HG03159 (cell line): ENCODE measurements around the gene BSDC1.
A peak's percentile ranks its signal among the peaks of the same experiment; 100 is the strongest.

Experiments
- ATAC-seq: cut with Tn5 transposase; IDR thresholded peaks from one replicate; pipeline ENCODE4 v1.9.1; 2021; ENCODE audit warnings: mild to moderate bottlenecking, moderate library complexity; ENCODE audit not compliant: unreplicated experiment

The BSDC1 gene

DNA sequence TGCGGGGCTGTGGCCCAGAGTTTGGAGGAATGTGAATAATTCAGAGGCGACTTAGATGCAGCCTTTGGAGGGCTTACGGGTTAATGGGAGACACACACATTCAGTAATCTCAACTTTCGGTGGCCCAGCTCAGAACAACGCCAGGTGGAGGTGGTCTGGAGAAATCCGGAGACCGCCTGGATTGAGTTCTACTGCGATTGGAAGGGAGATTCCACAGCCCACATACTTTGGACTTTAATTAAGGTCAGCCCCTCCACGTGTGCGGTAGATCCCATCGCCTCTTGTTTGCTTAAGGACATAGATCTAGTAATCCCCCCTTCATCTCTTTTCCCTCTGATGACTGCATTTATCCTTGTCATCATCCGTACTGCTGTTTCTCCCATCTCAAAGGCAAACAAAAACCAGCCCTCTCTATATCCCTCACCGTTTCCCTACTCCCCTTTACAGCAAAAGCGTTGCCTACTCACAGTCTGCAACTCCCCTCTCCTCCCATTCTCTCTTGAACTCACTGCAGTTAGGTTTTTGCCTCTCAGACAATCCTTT lies 720 bp upstream of the BSDC1 start:
- ATAC-seq = no peak

DNA sequence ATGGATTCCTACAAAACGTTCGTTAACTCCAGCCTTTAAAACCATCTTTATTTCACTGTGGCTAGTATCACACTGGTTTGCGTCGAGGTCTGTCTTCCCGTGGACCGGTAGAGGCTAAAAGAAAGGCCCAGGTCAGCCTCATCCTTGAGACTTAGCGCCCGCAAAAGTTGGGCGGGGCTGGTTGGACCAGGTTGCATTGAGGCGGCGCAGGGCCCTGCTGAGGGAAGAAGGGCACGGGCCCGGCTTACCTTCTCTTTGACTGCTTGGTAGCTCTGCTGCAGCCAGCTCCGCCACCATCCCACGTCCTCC lies 455 bp downstream of the BSDC1 start:
- peak; percentile 11 for ATAC-seq

DNA sequence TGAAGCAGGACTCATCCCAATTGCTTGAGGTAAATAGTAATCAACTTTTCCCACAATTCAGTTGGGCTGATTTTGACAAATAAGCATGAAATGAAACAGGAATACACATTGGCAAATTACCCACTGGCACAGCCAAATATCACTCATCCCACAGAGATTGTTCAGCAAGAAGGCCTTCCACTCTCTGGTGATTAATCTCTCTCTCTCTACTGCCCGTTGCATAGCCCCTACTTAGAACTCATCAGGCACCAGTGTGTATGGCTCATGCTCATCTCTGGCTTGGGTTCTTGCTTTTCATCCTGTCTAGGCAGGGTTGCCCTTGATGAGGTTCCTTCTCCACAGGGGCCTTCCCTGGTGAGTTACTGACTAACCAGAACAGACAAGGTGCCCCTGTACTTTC lies 1.1 kb downstream of the BSDC1 start:
- no peak for ATAC-seq

DNA sequence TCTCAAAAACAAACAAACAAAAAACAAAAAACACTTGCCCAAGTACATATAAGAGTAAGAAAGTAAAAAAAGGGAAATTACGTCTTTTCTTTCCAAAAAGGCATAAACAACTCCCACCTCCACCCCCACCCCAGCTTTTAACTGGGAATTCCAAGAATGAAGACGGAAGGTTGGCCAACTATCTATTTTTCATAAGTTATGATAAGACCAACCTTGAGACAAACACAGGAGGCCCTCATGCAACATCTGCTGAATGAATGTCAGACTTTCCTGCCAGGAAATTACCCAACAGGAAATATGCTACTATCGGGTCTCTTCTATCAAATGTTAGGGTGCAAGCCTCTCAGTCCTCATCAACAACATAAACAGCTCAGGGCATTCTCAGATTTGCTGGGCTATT lies 1.9 kb downstream of the BSDC1 start:
- no peak for ATAC-seq

DNA sequence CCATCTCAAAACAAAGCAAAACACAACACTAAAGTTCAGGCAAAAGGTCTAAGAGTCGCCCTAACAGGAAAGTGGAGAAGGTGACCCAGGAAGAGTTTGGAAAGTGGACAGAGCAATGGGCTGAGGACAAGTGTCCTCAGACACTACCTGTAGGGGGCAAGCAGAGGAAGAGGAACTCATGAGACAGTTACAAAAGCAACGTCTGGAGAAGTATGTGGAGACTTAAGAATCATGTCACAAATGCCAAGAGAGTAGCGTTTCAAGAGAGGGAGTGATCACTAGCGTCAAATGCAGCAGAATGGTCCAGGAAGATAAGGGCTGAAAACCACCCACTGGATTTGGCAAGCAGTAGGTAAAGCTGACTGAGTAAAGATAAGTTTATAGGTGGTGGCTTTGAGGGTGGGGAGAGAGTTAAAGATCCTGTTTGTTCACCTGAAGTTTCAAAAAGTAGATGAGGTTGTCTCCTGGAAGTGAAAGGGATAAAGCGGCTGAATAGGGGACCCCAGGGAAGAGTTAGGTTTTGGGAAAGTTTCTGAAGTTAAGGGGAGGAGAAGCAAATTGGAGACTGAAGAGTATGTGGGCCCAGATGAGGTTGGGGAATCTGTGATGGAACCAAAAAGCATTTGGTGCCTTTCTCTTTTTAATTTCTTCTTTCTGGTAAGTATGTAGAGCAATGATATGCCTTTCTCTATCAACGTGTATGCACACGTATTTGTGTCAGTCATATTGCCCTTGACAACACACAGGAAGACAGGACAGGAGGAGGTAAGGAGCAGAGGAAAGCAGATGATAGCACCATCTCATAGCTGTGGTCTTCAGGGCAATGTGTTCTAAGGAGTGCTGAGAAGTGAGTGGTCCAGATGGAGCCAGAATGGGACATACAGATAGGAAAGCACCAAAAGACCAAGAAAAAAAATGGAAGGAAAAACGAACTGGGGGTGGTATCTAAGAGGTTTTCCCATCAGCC lies 3.1 kb downstream of the BSDC1 start:
- no peak for ATAC-seq

DNA sequence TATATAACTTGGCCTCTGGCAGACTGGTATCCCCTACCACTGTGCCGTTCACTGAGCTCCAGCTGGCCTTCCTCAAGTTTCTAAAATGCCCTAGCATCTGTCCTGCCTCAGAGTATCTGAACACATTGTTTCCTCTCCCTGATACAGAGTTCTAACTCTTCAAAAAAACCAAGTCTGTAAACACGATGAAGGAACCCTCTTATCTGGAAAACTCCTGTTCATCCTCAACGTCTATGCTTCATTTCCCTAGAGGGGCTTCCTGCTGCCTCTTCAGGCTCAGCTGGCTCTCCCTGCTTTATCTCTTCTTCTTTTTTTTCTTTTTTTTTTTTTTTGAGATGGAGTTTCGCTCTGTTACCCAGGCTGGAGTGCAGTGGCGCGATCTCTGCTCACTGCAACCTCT lies 5.6 kb downstream of the BSDC1 start:
- no peak for ATAC-seq

DNA sequence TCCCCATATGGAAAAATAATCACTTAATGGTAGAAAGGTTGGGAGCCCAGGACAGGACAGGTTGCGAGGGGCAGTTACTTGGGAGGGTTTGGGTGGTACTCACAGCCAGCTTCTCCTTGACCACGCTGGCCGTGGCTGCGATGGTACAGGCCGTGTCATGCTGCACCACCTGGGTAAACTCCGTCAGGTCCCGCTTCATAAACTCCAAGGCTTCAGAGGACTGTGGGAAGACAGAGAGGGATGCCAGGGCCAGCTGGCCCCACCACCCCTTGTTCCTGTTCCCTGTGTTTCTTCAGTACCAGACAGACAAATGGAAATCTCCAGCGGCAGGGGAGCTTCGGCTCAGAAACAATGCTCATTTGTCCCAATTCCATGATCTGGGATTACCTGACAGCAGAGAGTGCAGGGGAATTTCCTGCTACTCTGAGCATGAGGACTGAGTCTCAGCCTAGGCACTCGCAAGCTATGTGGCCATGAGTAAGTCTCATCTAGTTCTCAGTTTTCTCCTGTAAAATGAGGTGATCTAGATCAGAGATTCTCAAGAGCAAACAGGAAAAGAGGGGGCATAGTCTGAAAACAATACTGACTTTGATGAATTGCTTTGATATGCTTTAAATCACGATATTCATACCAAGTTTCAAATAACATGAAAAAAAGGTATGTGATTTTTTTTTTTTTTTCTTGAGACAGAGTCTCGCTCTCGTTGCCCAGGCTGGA lies 7.4 kb downstream of the BSDC1 start:
- no peak for ATAC-seq

DNA sequence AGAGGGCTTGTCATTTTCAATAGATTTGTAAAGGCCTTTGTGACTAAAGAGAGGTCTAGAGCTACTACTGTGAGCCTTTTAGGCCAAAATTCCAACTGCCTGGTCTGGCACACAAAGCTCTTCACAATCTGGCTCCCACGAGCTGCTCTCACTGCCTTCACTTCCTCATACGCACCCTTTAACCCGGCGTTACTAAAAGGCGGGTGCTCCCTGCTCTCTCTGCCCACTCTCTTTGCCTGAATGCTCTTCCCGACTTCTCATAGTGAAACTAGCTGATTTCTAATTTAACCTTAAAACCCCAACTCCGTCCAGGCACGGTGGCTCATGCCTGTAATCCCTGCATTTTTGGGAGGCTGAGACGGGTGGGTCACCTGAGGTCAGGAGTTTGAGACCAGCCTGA lies 14.2 kb downstream of the BSDC1 start:
- ATAC-seq = no peak

DNA sequence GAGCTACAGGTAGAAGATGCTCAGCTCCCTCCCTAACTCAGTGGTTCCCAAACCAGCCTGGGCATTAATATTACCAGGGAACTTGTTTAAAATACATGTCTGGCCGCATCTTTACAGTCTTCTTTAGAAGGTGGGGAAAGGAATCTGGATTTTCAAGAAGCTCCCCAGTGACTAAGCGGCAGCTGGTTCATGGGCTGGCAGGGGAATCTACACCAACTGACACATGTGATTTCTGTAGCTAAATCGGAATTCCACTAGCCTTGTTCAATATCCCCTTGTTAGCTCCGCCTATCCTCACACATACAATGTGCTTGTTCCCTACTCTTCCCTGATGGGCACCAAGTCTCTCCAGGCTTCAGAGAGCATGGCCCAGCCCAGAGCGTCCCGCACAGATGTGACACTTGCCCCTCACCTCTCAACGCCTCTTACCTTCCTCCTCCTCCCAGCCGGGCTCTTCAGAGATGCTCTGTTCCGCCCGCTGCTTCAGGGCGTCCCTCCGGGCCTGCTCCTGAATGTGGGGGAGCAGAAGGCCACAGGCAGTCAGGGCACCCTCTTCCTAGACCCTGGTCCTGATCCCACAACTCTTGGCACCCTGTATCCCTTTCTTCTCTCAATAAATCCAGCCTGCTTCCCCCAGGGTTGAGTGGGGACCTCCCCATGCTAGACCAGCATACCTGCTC lies 16.6 kb downstream of the BSDC1 start:
- no peak for ATAC-seq

DNA sequence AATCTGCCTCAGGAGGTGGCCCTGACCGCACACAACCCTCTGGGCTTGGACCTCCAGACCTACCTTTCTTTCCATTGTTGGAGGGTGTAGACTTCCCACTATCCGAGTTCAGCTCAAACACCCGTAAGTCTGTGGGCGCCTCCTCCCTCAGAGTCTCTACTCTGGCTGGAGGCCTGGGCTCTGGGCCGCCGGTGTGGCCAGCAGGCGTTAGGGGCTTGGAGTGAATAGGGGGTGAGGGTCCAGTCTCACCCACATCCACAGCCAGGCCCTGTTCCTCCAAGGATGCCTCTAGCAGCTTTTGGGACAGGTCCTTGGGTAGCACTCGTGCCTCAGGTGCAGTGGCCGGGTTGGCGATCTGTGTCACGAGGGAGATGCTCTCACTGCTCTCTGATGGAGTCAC lies 18.0 kb downstream of the BSDC1 start:
- ATAC-seq = no peak

DNA sequence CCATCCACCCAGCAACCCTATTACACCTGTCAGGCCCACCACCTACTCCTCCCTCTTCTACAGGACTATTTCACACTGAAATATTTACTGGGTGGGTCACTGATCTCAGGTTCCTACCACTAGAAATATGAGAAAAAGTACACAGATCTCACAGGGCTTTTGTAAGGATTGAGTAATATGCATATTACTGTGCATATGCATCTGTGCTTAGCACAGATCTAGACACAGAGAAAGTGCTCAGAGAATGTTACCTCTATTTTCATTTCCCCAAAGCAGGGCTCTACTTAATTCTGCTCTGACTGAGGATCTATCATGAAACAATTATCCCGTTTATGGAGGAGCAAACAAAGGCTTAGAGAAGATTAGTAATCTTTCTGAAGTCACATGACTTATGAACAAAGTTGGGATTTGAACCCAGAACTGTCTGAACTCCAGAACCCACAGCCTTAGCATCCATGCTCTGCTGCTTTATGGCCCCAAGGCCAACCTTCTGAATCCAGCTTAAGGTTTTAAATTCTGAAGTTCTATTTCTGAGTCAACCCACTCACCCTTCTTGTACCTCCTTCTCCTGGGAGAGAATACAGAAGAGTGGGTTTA lies 20.1 kb downstream of the BSDC1 start:
- no peak for ATAC-seq

DNA sequence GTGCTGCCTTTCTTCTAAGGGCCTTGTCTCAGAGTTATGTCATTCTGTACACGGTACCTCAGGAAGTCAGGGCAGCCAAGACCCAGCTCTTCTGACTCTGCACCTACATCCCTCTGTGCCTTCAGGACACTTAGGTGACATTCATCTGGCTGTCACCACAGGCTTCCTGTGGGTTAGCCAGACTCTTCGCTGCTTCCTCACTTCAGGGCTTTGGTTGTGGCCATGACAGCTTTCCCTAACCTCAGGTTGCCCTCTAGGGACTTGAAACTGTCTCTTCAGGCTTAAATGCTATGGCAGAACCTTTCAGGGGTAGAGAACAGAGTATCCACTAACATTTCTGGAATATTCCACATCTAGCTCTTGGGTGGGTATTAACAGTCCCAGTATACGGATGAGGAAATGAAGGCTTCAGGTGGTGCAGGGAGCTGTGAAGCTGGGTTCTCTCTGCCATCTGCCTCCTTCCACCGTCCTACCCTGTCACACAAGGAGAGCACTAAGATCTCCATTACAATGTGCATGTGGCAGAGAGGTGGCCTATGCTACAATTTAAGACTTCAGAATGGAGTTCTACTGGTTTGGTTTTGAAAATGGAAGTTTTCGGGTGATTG lies 22.0 kb downstream of the BSDC1 start:
- ATAC-seq = no peak

DNA sequence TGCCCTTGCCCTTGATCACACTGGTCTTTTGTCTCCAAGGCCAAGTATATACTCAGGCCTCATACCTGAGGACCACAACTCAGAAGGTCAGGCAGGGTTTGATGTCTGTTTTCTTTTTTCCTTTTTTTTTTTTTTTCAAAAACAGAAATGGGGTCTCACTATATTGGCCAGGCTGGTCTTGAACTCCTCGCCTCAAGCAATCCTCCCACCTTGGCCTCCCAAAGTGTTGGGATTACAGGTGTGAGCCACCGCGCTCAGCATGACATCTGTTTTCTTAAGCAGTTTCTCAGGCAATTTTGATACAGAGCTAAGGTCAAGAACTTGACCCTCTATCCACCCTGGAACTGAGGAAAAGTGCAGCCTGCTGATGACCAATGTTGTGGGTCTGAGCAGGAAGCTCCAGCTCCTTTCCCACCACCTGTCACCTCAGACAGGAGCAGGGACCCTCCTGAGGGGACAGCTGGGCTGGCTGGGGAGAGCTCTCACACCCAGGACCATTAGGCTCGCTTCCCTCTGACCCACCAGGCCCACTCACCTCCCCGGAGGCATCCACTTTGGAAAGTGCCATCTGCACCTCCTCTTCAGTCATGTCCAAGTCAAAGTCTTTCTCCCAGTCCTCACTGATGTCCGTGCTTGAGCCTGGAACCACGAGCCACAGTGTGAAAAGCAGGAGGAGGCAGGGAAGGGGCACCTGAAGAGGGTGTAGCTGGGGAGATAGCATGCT lies 26.2 kb downstream of the BSDC1 start:
- no peak for ATAC-seq

DNA sequence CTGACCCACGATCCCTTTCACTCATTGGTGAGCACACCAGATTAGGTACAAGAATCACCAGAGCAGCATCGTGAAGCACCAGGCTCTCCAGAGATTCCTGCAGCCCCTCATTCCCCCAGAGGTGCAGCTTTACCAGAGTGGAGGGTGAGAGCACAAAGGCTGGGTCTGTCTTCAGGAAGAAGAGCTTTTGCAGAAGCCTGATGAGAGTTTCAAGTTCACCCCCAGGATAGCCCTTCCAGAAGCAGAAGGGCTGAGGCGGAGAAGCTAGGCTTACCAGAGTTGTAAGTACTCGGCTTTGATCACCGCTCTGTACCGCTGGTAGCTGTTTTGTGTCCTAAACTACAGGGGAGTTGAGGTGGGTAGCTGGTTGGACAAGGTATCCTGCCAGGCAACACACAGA lies 28.8 kb downstream of the BSDC1 start:
- no peak for ATAC-seq

DNA sequence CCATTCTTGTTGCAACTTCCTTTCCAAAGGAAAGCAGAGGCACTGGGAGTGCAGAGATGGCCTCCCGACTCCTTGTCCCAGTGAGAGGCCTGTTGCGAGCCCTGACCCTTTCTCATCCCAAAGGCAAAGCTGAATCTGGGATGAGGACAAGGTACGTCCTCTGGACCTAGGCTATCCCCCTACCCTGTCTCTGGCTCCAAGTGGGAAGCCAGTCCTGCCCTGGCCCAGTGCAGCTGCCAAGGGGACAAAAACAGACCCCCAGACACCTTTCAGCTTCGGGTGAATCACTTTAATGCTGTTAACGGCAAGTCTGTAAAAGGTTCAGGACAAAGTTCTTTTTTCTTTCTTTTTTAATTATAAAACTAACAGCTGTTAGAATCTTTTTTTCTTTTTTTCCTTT lies 29.4 kb downstream of the BSDC1 start:
- no peak for ATAC-seq

DNA sequence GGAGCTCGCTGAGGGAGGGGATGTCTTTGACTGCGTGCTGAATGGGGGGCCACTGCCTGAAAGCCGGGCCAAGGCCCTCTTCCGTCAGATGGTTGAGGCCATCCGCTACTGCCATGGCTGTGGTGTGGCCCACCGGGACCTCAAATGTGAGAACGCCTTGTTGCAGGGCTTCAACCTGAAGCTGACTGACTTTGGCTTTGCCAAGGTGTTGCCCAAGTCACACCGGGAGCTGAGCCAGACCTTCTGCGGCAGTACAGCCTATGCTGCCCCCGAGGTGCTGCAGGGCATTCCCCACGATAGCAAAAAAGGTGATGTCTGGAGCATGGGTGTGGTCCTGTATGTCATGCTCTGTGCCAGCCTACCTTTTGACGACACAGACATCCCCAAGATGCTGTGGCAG lies 30.5 kb downstream of the BSDC1 start:
- ATAC-seq = no peak

DNA sequence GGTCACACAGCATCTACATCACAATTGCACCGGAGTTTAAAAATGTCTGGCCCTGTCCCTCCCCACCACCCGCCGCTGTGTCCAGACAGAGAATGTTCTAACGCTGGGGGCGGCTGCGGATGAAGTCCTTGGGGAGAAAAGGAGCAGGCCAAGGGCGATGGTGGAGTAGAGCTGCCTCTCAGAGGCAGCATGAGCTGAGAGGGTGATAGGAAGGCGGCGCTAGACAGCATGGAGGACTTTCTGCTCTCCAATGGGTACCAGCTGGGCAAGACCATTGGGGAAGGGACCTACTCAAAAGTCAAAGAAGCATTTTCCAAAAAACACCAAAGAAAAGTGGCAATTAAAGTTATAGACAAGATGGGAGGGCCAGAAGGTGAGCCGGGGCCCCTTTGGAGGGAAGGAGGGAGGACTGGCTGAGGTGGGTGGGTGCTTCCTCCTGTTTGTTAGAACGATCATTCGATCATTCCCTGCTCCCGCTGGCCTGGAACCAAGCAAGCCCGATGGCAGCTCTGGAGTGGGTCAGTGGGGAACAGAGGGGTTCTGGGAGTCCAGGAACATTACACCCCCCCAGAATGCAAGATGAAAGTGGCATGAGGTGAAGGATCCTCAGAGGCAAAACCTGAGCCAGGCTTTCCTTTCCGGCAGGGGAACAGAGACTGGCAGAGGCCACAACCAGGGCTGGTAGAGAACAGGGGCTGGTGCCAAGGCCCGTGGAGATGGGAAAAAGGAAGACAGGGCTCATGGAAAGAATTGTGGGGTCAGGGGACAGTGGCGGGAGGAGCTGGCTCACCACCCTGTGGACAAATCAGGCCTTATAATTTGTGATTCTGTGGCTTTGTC lies 31.5 kb downstream of the BSDC1 start, which contains the start of the genes FAM229A and TSSK3:
Gene FAM229A, minus strand, starts transcription at position 12 of the 840 bp plus-strand sequence. CDS start 394 bp downstream, outside the sequence.
Gene TSSK3, plus strand, starts transcription at position 66 of the 840 bp plus-strand sequence. Its CDS starts 163 bp downstream, at position 229.
- no peak for ATAC-seq

DNA sequence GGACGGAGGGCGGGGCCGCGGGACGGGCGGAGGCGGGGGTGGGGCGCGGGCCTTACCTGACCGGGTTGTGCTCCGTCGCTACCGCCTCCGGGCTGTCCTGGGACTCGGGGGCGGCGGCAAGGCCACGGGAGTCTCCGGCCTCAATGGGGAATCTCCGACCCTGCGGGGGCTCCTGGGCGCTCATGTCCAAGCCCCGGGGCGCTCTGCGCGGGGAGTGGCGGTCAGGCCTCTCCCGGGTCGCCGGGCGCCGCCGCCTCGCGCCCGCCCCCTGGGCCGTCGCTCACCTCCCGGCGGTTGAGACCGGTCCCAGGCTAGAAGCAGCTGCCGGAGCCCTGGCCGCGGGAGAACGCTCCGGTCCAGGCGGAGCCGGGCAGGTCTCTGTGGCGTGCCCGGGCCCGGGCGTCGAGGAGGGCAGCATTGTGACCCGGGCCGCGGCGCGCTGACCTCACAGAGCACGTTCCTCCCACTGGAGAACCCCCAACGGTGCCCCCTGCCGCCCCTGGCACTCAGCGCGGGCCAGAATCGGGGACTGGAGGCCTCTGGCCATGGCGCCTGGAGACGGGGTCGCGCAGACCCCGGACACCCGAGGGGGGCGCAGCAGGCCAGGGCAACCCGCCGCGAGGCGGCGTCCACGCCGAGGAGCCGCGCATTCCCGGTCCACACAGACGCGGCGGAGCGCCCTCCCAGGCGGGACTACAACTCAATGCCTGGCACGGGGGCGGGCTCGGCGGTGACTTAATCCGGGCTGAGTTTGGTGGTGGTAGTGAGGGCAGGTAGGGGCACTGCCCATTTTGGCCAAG lies 32.4 kb downstream of the BSDC1 start:
- no peak for ATAC-seq
